Retinal pigment epithelial cell (primary cell): ENCODE measurements around the gene ACACB.

ENCODE experiments used
- DNase-seq: peaks from one replicate; pipeline ENCODE4 v3.0.0-alpha.2; 2010; ENCODE audit warnings: low read depth
- H3K4me3 ChIP-seq: 2 replicates; pipeline ENCODE4 v1.5.1; 2011; ENCODE audit warnings: mild to moderate bottlenecking, low read length, control low read depth, moderate library complexity
- CTCF ChIP-seq: conservative IDR thresholded peaks from 2 replicates; pipeline ENCODE4 v1.5.1; 2011; ENCODE audit warnings: low read depth, low read length, control low read depth, inconsistent platforms

Gene ACACB

GRCh38 chr12:109279525-109279924, 163.1 kb downstream of the ACACB start:
- no peak for DNase-seq

GRCh38 chr12:109281452-109281851, 165.1 kb downstream of the ACACB start:
- no peak for TF ChIP-seq CTCF
- no peak overlapping the region for H3K4me3 ChIP-seq
- no peak for DNase-seq

More at GRCh38 chr12:109279525-109279924, 163.1 kb downstream of the ACACB start:
- no peak overlapping the region for H3K4me3 ChIP-seq
- no peak for TF ChIP-seq CTCF

- H3K4me3 ChIP-seq, result no peak overlapping the region
- TF ChIP-seq CTCF, result no peak
- no peak for DNase-seq
These were observed 168.0 kb downstream of the ACACB start for GRCh38 chr12:109284392-109284791.

- no peak for DNase-seq
- no peak for TF ChIP-seq CTCF
- H3K4me3 ChIP-seq, result no peak overlapping the region
These were observed 169.9 kb downstream of the ACACB start for GRCh38 chr12:109286252-109286651.

DNA sequence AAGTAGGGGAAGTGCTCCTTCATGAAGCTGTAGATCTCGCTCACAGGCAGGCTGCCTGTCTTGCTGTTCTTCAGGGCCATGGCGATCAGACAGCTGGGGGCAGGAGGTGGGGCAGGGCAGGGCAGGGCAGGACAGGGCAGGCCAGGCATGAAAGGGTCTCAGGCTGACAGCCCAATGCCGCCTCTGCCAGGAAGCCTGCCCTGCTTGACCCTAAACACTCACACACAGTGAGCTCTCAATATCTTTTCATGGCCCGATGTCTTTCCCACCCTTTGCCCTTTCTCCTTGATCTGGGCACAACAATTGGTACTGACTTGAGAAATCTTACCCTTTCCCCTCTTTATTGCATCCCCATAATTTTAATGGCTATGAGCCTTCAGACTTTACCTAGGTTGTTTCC, 170.3 kb downstream of the ACACB start:
- H3K4me3 ChIP-seq, result no peak overlapping the region
- TF ChIP-seq CTCF, result no peak

GRCh38 chr12:109287181-109287580, 170.8 kb downstream of the ACACB start:
- TF ChIP-seq CTCF, result no peak
- no peak overlapping the region for H3K4me3 ChIP-seq
- DNase-seq, result no peak

More for the DNA sequence above, 170.3 kb downstream of the ACACB start:
- no peak for DNase-seq

DNA sequence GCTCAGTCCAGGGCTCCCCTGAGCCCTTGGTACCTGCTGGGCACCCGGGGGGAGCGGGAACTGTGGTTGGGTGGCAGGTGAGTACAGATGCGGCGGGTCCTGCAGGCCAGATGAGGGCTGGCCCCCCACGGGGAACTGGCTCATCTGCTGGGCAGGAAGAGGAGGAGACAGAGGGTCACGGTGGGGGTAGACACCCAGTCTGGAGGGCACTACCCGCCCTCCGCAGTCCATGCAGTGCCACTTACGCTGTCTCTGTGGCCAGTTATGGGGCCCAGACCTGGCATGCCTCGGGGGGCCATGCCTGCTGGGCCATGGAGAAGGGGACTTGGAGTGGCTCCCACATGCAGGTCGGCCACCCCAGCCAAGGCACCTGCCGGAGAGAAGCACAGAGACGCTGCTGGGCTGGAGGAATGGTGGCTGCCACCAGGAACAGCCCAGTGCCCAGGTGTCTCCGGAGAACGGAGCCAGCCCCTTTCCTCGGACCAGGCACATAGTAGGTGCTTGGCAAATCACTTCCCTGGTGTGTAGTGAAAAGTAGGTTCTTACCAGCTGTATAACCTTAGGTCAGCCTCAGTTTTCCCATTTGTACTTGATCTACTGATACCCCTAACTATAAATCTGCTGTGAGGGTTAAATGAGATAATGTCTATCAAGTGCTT, 171.6 kb downstream of the ACACB start:
- no peak for TF ChIP-seq CTCF
- no peak for DNase-seq
- no peak overlapping the region for H3K4me3 ChIP-seq
